SKM-1 treated with dmso at 0.1 percent for 144 hours (cell line): ENCODE data around the gene GNAI2.

Experiments
- DNase-seq: peaks from one replicate; lab custom pipeline; 2025; ENCODE audit not compliant: unreplicated experiment; lab: John Stamatoyannopoulos, UW

Gene GNAI2

GRCh38 chr3:50235716-50236483, at the start of gene GNAI2:
GNAI2 (plus strand) TSS chr3:50236204; CDS start chr3:50236336, 132 bp downstream.
- peak; percentile 99 for DNase-seq

GRCh38 chr3:50187750-50188149, 48.3 kb upstream of the GNAI2 start:
- DNase-seq, result no peak

- DNase-seq, result peak; percentile 73
Observed at GRCh38 chr3:50189274-50189673, 46.7 kb upstream of the GNAI2 start.

GRCh38 chr3:50189989-50190388, 46.0 kb upstream of the GNAI2 start:
- DNase-seq, result no peak

- peak; percentile 63 for DNase-seq
Observed at GRCh38 chr3:50190936-50191660, 44.9 kb upstream of the GNAI2 start, which contains the start of gene GNAT1. GNAT1 (plus strand) TSS chr3:50191610; CDS start chr3:50191726, 116 bp downstream.

GRCh38 chr3:50192124-50192523, 43.9 kb upstream of the GNAI2 start:
- no peak for DNase-seq

- DNase-seq, result peak; percentile 47
Observed at GRCh38 chr3:50192689-50193141, 43.3 kb upstream of the GNAI2 start.

- DNase-seq, result no peak
Observed at GRCh38 chr3:50193286-50193685, 42.7 kb upstream of the GNAI2 start.

- no peak for DNase-seq
Observed at GRCh38 chr3:50193746-50194127, 42.3 kb upstream of the GNAI2 start.

- DNase-seq, result peak; percentile 39
Observed at GRCh38 chr3:50194128-50194902, 41.7 kb upstream of the GNAI2 start.

- DNase-seq, result no peak
Observed at GRCh38 chr3:50194903-50195500, 41.0 kb upstream of the GNAI2 start.

GRCh38 chr3:50195501-50196252, 40.3 kb upstream of the GNAI2 start:
- DNase-seq, result no peak

- DNase-seq, result no peak
Observed at GRCh38 chr3:50196253-50196801, 39.7 kb upstream of the GNAI2 start.

GRCh38 chr3:50201573-50202315, 34.3 kb upstream of the GNAI2 start:
- no peak for DNase-seq

GRCh38 chr3:50202353-50203112, 33.5 kb upstream of the GNAI2 start:
- no peak for DNase-seq

- DNase-seq, result no peak
Observed at GRCh38 chr3:50203113-50203808, 32.7 kb upstream of the GNAI2 start.

- no peak for DNase-seq
Observed at GRCh38 chr3:50203809-50204803, 31.9 kb upstream of the GNAI2 start.
